Measurements from ENCODE around the gene ADCYAP1R1.

ADCYAP1R1 gene

DNA sequence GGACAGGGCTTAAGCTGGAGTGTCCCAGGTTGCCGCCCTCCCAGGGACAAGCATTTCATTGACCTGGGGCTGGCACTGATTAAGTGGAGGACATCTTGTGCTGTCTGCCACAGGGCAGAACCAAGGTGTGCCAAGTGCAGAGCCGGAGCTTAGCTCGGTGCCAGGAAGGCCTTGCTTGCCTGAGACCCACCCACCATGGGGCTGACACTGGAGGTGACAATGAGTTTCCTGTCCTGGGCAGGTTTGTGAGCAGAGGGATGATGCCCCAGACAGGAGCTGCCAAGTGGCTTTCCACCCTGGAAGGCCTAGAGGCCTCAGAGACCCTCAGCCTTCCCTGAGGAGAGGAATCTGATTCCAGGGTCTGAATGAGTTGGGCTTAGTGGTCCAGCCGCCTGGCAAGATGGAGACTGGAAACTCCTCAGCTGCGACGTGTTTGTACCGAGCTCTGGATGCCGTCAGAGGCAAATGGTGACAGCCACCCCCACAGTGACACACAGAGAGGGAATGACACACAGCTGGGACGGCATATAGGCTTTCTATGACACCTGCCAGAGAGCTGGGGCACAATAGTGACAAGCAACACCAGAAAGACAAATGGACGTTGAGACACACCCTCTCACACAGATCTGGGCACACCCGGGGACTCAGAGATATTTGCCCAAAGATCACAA is 2.6 kb downstream of the ADCYAP1R1 start:
- TF ChIP-seq, protein P1, sequence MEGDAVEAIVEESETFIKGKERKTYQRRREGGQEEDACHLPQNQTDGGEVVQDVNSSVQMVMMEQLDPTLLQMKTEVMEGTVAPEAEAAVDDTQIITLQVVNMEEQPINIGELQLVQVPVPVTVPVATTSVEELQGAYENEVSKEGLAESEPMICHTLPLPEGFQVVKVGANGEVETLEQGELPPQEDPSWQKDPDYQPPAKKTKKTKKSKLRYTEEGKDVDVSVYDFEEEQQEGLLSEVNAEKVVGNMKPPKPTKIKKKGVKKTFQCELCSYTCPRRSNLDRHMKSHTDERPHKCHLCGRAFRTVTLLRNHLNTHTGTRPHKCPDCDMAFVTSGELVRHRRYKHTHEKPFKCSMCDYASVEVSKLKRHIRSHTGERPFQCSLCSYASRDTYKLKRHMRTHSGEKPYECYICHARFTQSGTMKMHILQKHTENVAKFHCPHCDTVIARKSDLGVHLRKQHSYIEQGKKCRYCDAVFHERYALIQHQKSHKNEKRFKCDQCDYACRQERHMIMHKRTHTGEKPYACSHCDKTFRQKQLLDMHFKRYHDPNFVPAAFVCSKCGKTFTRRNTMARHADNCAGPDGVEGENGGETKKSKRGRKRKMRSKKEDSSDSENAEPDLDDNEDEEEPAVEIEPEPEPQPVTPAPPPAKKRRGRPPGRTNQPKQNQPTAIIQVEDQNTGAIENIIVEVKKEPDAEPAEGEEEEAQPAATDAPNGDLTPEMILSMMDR (IDR thresholded peaks at IDR 0.05) = no peak

DNA sequence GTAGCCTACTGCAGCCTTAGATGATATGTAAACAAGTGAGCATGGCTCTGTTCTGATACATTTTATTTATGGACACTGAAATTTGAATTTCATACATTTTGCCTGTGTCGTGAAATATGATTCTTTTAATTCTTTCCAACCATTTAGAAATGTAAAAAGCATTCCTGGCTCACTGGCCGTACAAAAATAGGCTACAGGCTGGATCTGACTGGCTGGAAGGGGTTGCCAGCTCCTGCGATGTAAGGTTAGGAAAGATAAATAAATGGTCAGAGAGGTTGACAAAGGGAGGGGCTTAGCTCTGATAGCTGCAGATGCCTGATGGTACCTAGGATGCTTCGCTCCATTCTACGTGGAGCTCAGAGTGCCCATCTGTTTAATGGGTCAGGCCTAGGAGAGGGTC is 3.4 kb downstream of the ADCYAP1R1 start:
- TF ChIP-seq, protein P1 (IDR thresholded peaks at IDR 0.05) = no peak

DNA sequence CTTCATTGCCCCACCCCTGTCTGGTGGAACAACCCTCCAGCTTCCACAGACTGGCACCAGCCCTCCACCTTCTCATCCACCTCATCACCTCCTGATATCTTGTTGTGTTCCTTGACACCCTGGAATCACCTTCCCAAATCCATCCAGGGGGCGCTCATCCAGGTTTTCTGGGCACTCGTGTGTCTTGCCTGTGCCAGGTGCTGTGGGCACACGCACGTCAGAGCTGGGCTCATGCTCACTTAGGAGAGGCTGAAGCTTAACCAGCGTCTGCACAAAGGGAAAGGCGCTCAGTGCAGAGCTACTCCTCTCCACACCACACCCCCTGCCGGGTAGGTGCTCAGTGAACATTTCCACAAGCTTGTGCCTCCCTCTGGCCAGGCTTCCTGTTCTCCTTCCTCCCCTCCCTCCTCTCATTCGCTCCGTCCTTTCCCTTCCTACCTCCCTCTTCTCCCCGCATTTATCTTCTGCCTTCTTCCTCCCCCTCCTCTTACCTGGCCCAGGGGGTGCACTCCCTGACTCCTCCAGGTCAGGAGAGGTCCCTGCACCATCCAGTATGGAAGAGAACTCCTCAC is 4.8 kb downstream of the ADCYAP1R1 start:
- TF ChIP-seq, protein P1 (IDR thresholded peaks at IDR 0.05) = no peak; the same call in 1 of the 2 replicates

DNA sequence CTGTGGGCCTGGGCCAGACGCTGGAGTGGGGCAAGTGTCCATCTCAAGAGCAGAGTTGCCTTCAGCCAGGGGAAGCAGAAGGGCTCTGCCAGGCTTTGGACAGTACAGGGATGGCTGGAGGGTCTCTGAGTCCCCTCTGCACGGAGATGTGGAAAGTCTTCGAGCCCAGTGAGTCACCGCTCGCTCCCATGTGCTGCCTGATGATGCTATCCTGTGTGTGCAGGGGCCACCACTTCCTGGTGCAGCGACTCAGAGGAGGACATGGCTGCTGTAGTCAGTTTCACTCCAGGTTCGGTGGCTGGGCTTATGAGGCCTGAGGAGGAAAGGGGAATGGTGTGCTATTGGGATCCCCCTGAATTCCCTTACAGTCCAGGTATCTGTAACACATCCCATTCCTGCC is 6.0 kb downstream of the ADCYAP1R1 start:
- TF ChIP-seq, protein P1 (IDR thresholded peaks at IDR 0.05) = no peak

DNA sequence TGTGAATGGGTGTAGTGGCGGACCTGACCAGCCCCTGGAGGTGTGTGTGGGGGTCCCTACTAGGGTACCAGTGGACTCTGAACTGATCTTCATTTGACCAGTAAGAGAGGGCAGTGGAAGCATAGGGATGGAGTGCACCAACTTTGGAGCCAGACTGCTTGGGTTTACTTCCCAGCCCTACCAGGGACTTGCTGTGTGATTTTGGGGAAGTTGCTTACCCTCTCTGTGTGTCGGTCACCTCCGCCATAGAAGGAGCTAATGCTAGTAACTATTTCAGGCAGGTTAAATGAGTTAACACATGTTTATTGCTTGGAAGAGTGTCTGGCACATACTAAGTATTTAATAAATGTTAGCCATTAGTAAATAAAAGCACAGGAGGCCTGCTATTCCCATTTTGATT is 6.6 kb downstream of the ADCYAP1R1 start:
- TF ChIP-seq, protein P1 (IDR thresholded peaks at IDR 0.05) = no peak

DNA sequence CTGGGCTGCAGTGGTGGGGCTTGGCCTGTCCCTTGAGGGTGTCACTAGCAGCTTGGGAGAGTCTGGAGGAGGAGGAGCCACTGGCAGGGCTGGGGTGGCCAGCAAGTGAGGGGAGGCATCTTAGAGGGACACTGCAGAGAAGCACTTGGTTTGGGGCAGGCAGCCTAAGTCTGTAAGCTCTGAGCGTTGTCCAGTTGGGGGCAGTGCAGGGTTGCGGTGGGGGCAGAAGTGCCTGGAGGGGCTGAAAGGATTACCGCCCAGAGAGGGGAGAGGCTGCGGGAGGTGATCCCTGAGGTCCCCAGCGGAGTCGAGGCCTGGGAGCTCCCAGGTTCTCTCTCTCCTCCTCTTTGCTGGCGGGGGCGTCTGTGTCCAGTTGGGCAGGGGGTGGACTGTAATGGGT is 7.4 kb downstream of the ADCYAP1R1 start:
- TF ChIP-seq, protein P1 (IDR thresholded peaks at IDR 0.05) = no peak

DNA sequence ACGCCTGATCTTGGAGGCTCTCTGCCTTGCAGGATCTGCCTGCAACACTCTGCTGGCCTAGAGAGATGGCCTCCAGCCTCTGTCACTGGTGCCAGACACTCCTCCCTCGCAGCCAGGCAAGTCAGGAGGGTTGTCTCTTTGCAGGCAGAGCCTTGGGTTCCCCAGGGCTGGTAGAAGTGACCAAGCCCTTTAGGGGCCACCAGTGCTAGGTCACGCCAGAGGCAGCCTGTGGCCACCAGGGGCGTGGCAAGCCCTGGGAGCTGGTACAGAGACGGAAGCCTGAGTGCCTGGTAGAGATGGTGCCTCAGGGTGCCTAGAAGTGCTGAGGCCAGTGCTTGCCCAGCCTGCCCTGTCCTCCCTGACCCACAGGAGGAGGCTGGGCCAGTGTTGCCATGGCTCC is 9.1 kb downstream of the ADCYAP1R1 start:
- TF ChIP-seq, protein P1 (IDR thresholded peaks at IDR 0.05) = no peak
